Right renal cortex interstitium (tissue), 3 donors: Measurements from ENCODE around the gene ITFG2. TPM values are rescaled to one million over a fixed set of nuclear protein-coding genes. Genes with fewer than 3 reads are reported as not detected.
"Not testable (repeated sequence)": the region's sequence is repeated elsewhere in the genome, so short reads cannot be mapped to it uniquely, and the experiment has no call there.

ENCODE experiments used
- DNase-seq, 3 donors: peaks; one replicate each; pipeline ENCODE4 v3.0.0-alpha.2; 2013; ENCODE audit warnings: low read depth in 3 of 3, low spot score in 2 of 3
- polyA plus RNA-seq, 3 donors: library from polyadenylated mRNA; unstranded; fragments of 120-200 nt; gene quantifications; one replicate each; pipeline ENCODE4 v1.2.1, GENCODE V29; 2013; ENCODE audit not compliant: insufficient read length in 3 of 3

ITFG2 gene
- polyA plus RNA-seq, 3 donors = 58.1 to 60.4 (median 59.0) TPM

GRCh38 chr12:2858334-2858733 is 45.9 kb downstream of the ITFG2 start:
- DNase-seq = no peak

- DNase-seq = no peak
These were observed 46.5 kb downstream of the ITFG2 start for GRCh38 chr12:2858944-2859421.

GRCh38 chr12:2860170-2860569 is 47.7 kb downstream of the ITFG2 start:
- no peak for DNase-seq

GRCh38 chr12:2862876-2863275 is 50.4 kb downstream of the ITFG2 start:
- no peak for DNase-seq

- DNase-seq = not testable (repeated sequence)
These were observed 50.9 kb downstream of the ITFG2 start for GRCh38 chr12:2863402-2863801.

- DNase-seq = no peak
These were observed 51.7 kb downstream of the ITFG2 start for GRCh38 chr12:2864198-2864597.

- DNase-seq = not testable (repeated sequence)
These were observed 56.6 kb downstream of the ITFG2 start for GRCh38 chr12:2868986-2869632.

Other genes starting within 250 kb of the ITFG2 start
- 100 to 1,000 TPM; 139 to 152 (median 150) TPM for gene FKBP4, start 17.7 kb upstream of the ITFG2 start, polyA plus RNA-seq
- 10 to 100 TPM; 34.1 to 40.5 (median 34.3) TPM for gene NRIP2, start 22.4 kb downstream of the ITFG2 start, polyA plus RNA-seq
- under 1 TPM; 0.35 to 0.44 (median 0.44) TPM for gene TEX52, start 44.4 kb downstream of the ITFG2 start, polyA plus RNA-seq
- 10 to 100 TPM; 28.0 to 31.4 (median 28.2) TPM for gene FOXM1, start 64.5 kb downstream of the ITFG2 start, polyA plus RNA-seq
- gene RHNO1, start 64.6 kb downstream of the ITFG2 start, polyA plus RNA-seq = 10 to 100 TPM; 41.9 to 47.6 (median 44.3) TPM
- gene TULP3, start 78.2 kb downstream of the ITFG2 start, polyA plus RNA-seq = 10 to 100 TPM; 32.9 to 36.7 (median 34.0) TPM
- gene TEAD4, start 146.7 kb downstream of the ITFG2 start, polyA plus RNA-seq = 10 to 100 TPM; 18.6 to 20.4 (median 19.2) TPM